ENCODE measurements around the gene ACBD6.

GRCh38 chr1:180278596-180279395, 223.6 kb downstream of the ACBD6 start:
- TF ChIP-seq CTCF (IDR thresholded peaks at IDR 0.05) (no peak), POLR2A (IDR thresholded peaks at IDR 0.05) (no peak)

Measured in lower leg skin (tissue), 3 donors.